ENCODE measurements around the gene HAUS8.

HAUS8 gene

DNA sequence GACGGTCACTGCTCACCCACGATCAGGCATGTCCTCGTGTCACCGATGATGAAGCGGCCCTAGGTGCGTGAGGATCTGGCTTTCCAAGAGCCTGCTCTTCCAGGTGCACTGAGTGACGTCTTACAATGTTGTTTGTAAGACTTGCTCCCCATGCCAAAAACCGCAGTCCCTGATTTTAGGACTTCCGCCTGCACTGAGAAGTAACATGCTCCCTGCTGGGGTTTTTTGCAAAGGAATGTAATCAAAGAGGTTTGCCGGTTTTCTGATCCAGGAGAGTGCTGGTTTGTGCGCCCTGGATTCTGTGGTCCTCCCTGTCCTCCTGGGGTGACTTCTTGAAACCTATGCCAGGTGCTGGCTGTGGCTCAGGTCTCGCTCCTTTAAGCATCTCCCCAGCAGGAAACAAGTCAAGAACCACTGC, 39.2 kb upstream of the HAUS8 start:
- DNase-seq (ENCODE audit: extremely low read depth, low read depth), result no peak
- TF ChIP-seq, protein P1, sequence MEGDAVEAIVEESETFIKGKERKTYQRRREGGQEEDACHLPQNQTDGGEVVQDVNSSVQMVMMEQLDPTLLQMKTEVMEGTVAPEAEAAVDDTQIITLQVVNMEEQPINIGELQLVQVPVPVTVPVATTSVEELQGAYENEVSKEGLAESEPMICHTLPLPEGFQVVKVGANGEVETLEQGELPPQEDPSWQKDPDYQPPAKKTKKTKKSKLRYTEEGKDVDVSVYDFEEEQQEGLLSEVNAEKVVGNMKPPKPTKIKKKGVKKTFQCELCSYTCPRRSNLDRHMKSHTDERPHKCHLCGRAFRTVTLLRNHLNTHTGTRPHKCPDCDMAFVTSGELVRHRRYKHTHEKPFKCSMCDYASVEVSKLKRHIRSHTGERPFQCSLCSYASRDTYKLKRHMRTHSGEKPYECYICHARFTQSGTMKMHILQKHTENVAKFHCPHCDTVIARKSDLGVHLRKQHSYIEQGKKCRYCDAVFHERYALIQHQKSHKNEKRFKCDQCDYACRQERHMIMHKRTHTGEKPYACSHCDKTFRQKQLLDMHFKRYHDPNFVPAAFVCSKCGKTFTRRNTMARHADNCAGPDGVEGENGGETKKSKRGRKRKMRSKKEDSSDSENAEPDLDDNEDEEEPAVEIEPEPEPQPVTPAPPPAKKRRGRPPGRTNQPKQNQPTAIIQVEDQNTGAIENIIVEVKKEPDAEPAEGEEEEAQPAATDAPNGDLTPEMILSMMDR (IDR thresholded peaks at IDR 0.05; ENCODE audit: low read depth, low read length), result no peak

DNA sequence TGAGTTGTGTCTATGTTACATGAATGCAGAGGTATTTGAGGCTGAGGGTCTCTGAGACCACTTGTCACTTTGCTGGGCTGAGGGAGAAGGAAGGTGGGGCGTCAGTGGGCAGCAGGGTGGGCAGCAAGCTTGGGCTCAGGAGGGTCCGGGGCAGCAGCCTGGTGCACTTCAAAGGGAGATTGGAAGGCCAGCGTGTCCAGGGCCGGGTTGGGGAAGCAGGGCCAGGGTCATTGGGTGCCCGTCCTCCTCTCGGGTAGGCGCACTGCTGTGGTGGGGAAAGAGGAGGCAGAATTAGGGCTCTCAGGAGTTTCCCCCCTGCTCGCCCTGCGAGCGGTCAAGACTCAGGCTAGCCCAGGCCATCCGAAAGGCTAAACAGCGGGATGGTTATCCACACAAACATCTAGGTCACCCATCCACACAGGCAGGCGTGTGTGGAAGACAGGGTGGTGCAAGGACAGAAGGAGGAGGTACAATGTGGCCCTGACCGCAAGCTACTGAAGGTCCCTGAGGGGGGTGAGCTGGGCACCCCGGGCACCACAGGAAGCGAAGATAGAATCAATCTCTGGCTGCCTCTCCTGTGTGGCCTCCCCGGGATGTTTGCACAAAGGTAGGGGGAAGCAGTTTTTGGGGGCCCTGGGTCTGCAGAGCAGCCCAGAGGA, 38.0 kb upstream of the HAUS8 start:
- DNase-seq (ENCODE audit: extremely low read depth, low read depth), result no peak
- TF ChIP-seq, protein P1 (IDR thresholded peaks at IDR 0.05; ENCODE audit: low read depth, low read length), result no peak

DNA sequence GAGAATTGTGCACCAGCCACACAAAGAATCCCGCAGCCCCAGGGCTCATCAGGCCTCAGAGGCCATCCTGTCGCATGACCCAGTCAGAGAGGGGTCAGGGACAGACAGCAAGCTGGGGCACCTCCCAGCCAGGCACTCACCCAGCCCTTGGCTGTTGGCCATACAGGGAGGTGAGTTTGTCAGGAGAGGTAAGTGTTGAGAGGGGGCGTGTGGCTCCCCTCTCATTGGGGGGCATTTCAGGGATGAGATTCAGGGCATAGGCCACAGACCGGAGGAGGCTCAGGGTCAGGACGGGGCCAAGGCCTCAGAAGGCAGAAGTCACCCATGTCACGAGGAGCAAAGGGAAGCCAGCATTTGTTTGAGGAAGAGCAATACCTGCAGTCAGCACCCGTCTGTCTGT, 37.4 kb upstream of the HAUS8 start:
- TF ChIP-seq, protein P1 (IDR thresholded peaks at IDR 0.05; ENCODE audit: low read depth, low read length), result no peak
- DNase-seq (ENCODE audit: extremely low read depth, low read depth), result no peak

DNA sequence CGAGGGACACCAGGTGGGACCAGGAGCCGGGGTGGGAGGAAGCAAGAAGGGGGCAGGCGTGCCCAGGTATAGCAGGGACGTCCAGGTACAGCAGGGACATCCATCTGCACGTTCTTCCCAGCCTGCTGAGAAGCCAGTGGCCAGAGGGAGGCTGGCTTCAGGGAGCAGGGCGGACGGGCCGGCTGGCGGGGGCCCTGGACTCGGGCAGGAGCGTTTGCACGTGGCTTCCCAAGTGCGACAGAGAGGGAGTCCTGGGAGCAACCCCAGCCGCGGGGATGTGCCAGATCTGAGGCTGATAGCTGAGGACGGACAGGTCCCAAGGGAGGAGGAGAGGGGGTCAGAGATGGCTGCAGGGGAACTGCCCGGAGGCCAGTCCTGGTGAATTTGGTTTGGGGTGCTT, 37.0 kb upstream of the HAUS8 start:
- no peak for DNase-seq (ENCODE audit: extremely low read depth, low read depth)
- TF ChIP-seq, protein P1 (IDR thresholded peaks at IDR 0.05; ENCODE audit: low read depth, low read length), result no peak

DNA sequence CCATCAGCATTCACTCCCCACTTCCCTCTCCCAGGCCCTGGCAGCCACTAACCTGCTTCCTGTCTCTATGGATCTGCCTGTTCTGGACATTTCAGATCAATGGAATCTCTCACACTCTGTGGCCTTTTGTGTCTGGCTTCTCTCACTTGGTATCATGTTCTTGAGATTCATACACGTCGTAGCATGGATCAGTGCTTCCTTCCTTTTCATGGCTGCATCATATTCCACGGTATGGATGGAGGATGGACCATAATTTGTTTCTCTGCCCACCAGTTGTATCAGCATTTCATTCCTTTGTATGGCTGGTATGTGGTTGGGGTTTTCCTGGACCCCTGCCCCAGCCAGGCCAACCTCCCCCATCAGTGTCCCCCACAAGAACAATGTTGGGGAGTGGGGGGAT, 36.5 kb upstream of the HAUS8 start:
- TF ChIP-seq, protein P1 (IDR thresholded peaks at IDR 0.05; ENCODE audit: low read depth, low read length), result no peak

DNA sequence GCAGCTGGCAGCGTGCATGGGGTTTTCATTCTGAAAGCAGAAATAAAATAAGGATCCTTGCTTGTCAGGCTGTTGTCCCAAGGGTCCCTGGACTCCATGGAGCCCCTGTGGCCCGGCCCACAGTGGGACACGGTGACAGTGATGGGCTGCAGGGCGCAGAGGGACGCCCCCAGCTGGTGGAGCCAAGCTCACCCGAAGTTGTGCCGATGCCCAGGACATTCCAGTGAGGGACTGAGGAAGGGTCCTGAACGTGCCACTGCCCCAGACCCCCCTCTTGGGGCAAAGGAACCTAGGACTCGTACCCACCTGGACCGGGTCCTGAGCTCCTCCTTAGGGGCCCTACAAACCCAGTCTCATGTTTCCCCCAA, 35.3 kb upstream of the HAUS8 start:
- TF ChIP-seq, protein P1 (IDR thresholded peaks at IDR 0.05; ENCODE audit: low read depth, low read length), result no peak
- DNase-seq (ENCODE audit: extremely low read depth, low read depth), result no peak

More for the DNA sequence above, 36.5 kb upstream of the HAUS8 start:
- DNase-seq (ENCODE audit: extremely low read depth, low read depth), result no peak

DNA sequence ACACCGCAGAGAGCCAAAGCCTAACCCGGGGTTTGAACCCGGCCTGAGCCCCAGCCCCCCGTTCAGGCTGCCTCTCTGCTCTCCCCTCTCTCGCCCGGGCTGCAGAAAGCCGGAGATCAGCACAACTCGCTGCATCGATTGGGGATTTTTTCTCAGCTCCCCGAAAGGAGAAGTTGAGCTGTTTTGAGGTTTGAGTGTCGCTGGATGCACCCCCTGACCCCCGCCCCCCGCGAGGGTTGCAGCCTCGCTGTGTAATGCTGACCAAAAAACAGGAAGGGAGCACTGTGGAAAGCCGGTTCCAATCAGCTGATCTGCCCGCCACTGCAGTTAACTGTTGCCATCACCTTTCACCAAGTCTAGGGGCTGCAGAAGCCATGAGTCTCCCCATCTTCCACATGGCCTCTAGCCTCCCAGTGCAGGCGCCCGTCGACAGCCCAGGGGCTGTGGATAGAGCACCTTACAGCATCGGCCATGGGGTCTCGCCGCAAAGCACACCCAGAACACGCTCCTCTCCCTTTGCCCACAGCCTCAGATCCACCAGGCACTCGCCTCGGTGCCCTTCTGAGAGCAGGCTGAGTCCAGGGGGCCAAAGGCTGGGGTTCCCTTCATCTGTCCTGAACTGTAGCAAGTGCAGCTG, 34.8 kb upstream of the HAUS8 start:
- DNase-seq (ENCODE audit: extremely low read depth, low read depth), result no peak
- TF ChIP-seq, protein P1 (IDR thresholded peaks at IDR 0.05; ENCODE audit: low read depth, low read length), result no peak

Measured in AG09319 (cell line).